Right lung (tissue), 5 donors: ENCODE results near the gene SRF. TPM values are rescaled to one million over a fixed set of nuclear protein-coding genes. Genes with fewer than 3 reads are reported as not detected.

Experiments
- DNase-seq, 2 donors: peaks; one replicate each; pipeline ENCODE4 v3.0.0-alpha.2; 2013
- polyA plus RNA-seq, 5 donors: library from polyadenylated mRNA; unstranded; fragments of 120-200 nt; gene quantifications; one replicate each; pipeline versions ENCODE4 v1.2.1 to v1.2.3, GENCODE V29; 2013; ENCODE audit warnings: inconsistent platforms in 1 of 5, low replicate concordance in 1 of 5; ENCODE audit not compliant: insufficient read length in 5 of 5, insufficient read depth in 1 of 5

Gene SRF
- polyA plus RNA-seq, 5 donors = 20.5 to 31.5 (median 27.1) TPM

- no peak for DNase-seq
Observed at GRCh38 chr6:43213431-43213830, 42.4 kb downstream of the SRF start.

GRCh38 chr6:43215066-43215465 is 44.0 kb downstream of the SRF start:
- no peak for DNase-seq

GRCh38 chr6:43216200-43216599 is 45.1 kb downstream of the SRF start:
- no peak for DNase-seq

GRCh38 chr6:43217351-43217750 is 46.3 kb downstream of the SRF start:
- peak; percentile 19 to 31 for DNase-seq

- DNase-seq = no peak
Observed at GRCh38 chr6:43219119-43219518, 48.0 kb downstream of the SRF start.

- no peak for DNase-seq
Observed at GRCh38 chr6:43219814-43220213, 48.7 kb downstream of the SRF start.

- no peak for DNase-seq
Observed at GRCh38 chr6:43220439-43220951, 49.4 kb downstream of the SRF start.

GRCh38 chr6:43221046-43221972 is 50.2 kb downstream of the SRF start:
- DNase-seq = no peak

- no peak for DNase-seq
Observed at GRCh38 chr6:43222418-43223059, 51.5 kb downstream of the SRF start.

GRCh38 chr6:43223175-43223574 is 52.1 kb downstream of the SRF start:
- DNase-seq = no peak

- no peak for DNase-seq
Observed at GRCh38 chr6:43226192-43226851, 55.3 kb downstream of the SRF start.

GRCh38 chr6:43228951-43229802 is 58.1 kb downstream of the SRF start, which contains the start of gene DNPH1:
TSS of gene DNPH1 (minus strand) at chr6:43229481. CDS start at chr6:43229456, 25 bp downstream.
- DNase-seq = peak; percentile 76 to 77

- no peak for DNase-seq
Observed at GRCh38 chr6:43229803-43230620, 58.9 kb downstream of the SRF start.

- no peak for DNase-seq
Observed at GRCh38 chr6:43231053-43231452, 60.0 kb downstream of the SRF start.

Other genes starting within 250 kb of the SRF start
- 10 to 100 TPM; 47.1 to 73.0 (median 66.2) TPM for gene CNPY3, start 241.8 kb upstream of the SRF start, polyA plus RNA-seq
- gene GNMT, start 210.5 kb upstream of the SRF start, polyA plus RNA-seq = 1 to 10 TPM in 4 of 5 donors, under 1 TPM in 1; 0.83 to 1.6 (median 1.3) TPM
- gene PEX6, start 192.1 kb upstream of the SRF start, polyA plus RNA-seq = 10 to 100 TPM; 12.8 to 23.9 (median 17.8) TPM
- gene PPP2R5D, start 186.7 kb upstream of the SRF start, polyA plus RNA-seq = 10 to 100 TPM; 60.3 to 71.3 (median 64.4) TPM
- gene MEA1, start 157.3 kb upstream of the SRF start, polyA plus RNA-seq = 10 to 100 TPM; 77.5 to 90.4 (median 86.1) TPM
- gene KLHDC3, start 157.0 kb upstream of the SRF start, polyA plus RNA-seq = 100 to 1,000 TPM in 3 of 5 donors, 10 to 100 TPM in 2; 94.1 to 113 (median 101) TPM
- gene RRP36, start 149.6 kb upstream of the SRF start, polyA plus RNA-seq = 10 to 100 TPM; 45.7 to 51.6 (median 50.2) TPM
- gene CUL7, start 117.4 kb upstream of the SRF start, polyA plus RNA-seq = 10 to 100 TPM; 33.6 to 51.1 (median 42.4) TPM
- 10 to 100 TPM; 35.8 to 54.1 (median 43.8) TPM for gene MRPL2, start 111.8 kb upstream of the SRF start, polyA plus RNA-seq
- gene KLC4, start 111.6 kb upstream of the SRF start, polyA plus RNA-seq = 10 to 100 TPM; 44.0 to 59.8 (median 45.1) TPM
- 100 to 1,000 TPM; 232 to 304 (median 271) TPM for gene PTK7, start 95.0 kb upstream of the SRF start, polyA plus RNA-seq
- gene CUL9, start 10.9 kb downstream of the SRF start, polyA plus RNA-seq = 10 to 100 TPM; 32.2 to 40.3 (median 37.6) TPM
- gene DNPH1, start 58.2 kb downstream of the SRF start, polyA plus RNA-seq = 10 to 100 TPM; 21.3 to 44.9 (median 28.6) TPM
- gene TTBK1, start 72.2 kb downstream of the SRF start, polyA plus RNA-seq = under 1 TPM; 0.27 to 0.87 (median 0.56) TPM
- under 1 TPM in 4 of 5 donors, not detected in 1; 0.17 to 0.39 (median 0.24) TPM for gene SLC22A7, start 127.0 kb downstream of the SRF start, polyA plus RNA-seq
- 1 to 10 TPM; 3.1 to 6.2 (median 3.9) TPM for gene CRIP3, start 137.6 kb downstream of the SRF start, polyA plus RNA-seq
- 10 to 100 TPM; 25.8 to 35.4 (median 31.6) TPM for gene ZNF318, start 198.4 kb downstream of the SRF start, polyA plus RNA-seq